T1000 (cell line): ENCODE data around the gene PCDHA10.

Experiments
- DNase-seq: peaks from one replicate; lab custom pipeline; 2025; ENCODE audit warnings: mixed read lengths; lab: John Stamatoyannopoulos, UW

PCDHA10 gene

DNA sequence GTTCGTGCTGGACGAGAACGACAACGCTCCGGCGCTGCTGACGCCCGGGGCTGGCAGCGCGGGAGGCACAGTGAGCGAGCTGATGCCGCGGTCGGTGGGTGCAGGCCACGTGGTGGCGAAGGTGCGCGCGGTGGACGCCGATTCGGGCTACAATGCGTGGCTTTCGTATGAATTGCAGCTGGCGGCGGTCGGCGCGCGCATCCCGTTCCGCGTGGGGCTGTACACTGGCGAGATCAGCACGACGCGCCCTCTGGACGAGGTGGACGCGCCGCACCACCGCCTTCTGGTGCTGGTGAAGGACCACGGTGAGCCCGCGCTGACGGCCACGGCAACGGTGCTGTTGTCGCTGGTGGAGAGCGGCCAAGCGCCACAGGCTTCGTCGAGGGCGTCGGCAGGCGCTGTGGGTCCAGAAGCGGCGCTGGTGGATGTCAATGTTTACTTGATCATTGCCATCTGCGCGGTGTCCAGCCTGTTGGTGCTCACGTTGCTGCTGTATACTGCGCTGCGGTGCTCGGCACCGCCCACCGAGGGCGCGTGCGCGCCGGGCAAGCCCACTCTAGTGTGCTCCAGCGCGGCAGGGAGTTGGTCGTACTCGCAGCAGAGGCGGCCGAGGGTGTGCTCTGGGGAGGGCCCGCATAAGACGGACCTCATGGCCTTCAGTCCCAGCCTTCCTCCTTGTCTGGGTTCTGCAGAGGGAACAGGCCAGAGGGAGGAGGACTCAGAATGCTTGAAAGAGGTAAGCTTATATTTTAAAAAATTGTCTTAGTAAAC, 28.4 kb downstream of the PCDHA10 start:
- DNase-seq: no peak

- no peak for DNase-seq
These were observed 60.6 kb downstream of the PCDHA10 start for GRCh38 chr5:140916325-140916724.
